ENCODE measurements around the gene CMBL.
"Not testable (repeated sequence)": the region's sequence is repeated elsewhere in the genome, so short reads cannot be mapped to it uniquely, and the experiment has no call there.

CMBL gene

GRCh38 chr5:10333154-10334006, 25.7 kb upstream of the CMBL start:
- DNase-seq (ENCODE audit: low read depth): no peak

- DNase-seq (ENCODE audit: low read depth): no peak
Observed at GRCh38 chr5:10332301-10332700, 24.6 kb upstream of the CMBL start.

- DNase-seq (ENCODE audit: low read depth): no peak
Observed at GRCh38 chr5:10331341-10331796, 23.7 kb upstream of the CMBL start.

GRCh38 chr5:10330511-10331230, 23.0 kb upstream of the CMBL start:
- DNase-seq (ENCODE audit: low read depth): no peak

- no peak for DNase-seq (ENCODE audit: low read depth)
Observed at GRCh38 chr5:10329820-10330481, 22.2 kb upstream of the CMBL start.

GRCh38 chr5:10329446-10329819, 21.7 kb upstream of the CMBL start:
- DNase-seq (ENCODE audit: low read depth): no peak

GRCh38 chr5:10328323-10328722, 20.6 kb upstream of the CMBL start:
- no peak for DNase-seq (ENCODE audit: low read depth)

GRCh38 chr5:10324518-10325370, 17.0 kb upstream of the CMBL start:
- DNase-seq (ENCODE audit: low read depth): no peak

GRCh38 chr5:10323588-10324488, 16.1 kb upstream of the CMBL start:
- DNase-seq (ENCODE audit: low read depth): no peak

GRCh38 chr5:10321882-10322281, 14.2 kb upstream of the CMBL start:
- DNase-seq (ENCODE audit: low read depth): no peak

GRCh38 chr5:10320793-10321192, 13.1 kb upstream of the CMBL start:
- no peak for DNase-seq (ENCODE audit: low read depth)

GRCh38 chr5:10319202-10319851, 11.6 kb upstream of the CMBL start:
- DNase-seq (ENCODE audit: low read depth): no peak

GRCh38 chr5:10317825-10318682, 10.4 kb upstream of the CMBL start:
- DNase-seq (ENCODE audit: low read depth): no peak

GRCh38 chr5:10315824-10316509, 8.3 kb upstream of the CMBL start:
- DNase-seq (ENCODE audit: low read depth): no peak

GRCh38 chr5:10315201-10315600, 7.5 kb upstream of the CMBL start:
- no peak for DNase-seq (ENCODE audit: low read depth)

GRCh38 chr5:10311595-10312425, 4.1 kb upstream of the CMBL start:
- no peak for DNase-seq (ENCODE audit: low read depth)

- DNase-seq (ENCODE audit: low read depth): not testable (repeated sequence)
Observed at GRCh38 chr5:10310835-10311570, 3.3 kb upstream of the CMBL start.
